Suppressor macrophage treated with lipopolysaccharide for 4 hours (primary cell): ENCODE results near the gene CHST12.
"Not testable (repeated sequence)": the region's sequence is repeated elsewhere in the genome, so short reads cannot be mapped to it uniquely, and the experiment has no call there.

ENCODE experiments used
- DNase-seq: peaks from one replicate; pipeline ENCODE4 v3.0.0-alpha.2; 2020

CHST12 gene

DNA sequence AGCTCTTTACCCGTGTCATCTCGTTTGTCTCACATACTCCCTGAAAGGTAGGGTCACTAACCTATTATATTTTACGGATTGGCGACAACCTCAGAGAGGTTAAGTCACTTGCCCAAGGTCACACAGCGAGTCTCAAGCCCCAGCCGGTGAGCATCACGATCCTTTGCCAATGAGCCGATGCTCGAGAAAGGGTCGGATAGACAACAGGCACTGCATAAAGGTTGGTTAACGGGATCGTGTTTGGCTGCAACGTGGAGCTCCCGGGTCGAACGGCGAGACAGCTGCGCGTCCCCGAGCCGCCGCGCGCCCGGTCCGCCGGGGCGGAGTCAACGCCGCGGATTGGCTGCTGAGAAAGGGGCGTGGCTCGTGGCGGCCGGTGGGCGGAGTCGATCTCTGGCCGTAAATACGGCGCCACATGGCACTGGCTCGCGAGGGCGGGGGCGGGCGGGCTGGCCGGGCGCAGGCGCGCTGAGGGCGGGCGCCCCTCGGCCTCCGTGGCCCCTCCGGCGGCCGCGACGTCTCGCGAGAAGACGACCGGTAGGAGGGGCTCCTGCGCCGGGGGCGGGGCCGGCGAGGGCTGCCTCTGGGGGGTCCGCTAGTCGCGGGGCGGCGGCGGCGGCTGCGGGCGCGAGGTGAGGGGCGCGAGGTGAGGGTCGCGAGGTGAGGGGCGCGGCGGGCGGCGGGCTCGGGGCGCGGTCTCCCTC, at the start of gene CHST12:
Gene CHST12, plus strand, starts transcription at position 598 of the 704 bp plus-strand sequence. CDS start 29,029 bp downstream, outside the sequence.
- DNase-seq = peak; percentile 97

DNA sequence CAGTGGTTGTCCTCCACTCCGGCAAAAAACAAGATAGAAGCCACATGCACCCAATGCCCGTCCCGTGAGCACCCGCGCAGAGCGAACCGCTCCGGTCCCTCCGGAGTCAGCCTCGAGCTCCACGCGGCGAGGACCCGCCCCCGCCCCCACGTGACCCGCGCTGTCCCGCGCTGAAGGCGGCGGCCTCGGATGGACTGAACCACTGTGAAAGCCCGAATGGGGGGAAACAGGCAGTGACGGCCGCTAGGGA, 49.5 kb upstream of the CHST12 start:
- peak; percentile 92 for DNase-seq

DNA sequence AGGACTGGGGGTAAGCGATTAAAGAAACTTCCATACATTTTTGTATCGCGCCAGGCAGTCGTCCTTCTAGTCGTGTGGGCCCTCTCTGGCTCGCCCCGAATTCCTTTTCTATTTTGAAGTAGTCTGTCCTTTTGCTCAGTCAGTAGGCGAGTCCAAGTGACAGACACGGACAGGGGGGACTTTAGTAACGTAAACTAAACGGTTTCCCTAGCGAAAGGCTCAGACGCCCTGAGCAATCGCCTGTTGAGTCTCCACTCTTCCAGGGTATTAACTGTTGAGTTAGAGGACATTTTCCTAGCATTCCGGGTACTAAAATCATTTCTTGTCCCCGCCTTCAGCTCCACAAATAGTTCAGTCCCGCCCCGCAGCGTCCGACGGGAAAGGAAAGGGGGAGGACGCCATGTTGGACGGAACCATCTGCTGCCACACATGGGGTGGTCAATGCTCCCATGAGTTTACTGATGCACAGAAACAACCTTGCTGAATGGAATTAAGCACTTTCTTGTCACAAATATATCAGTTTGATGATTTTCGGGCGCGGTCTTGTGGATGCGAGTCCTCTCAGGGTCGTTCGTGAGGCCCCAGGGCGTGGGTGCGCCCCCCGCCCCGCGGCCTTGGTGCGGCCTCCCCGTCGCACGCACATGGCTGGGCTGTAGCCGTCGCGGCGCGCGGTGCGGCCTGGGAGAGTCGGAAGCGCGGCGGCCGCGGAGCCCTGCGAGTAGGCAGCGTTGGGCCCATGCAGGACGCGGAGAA, 49.0 kb upstream of the CHST12 start, which contains the start of gene EIF3B:
Gene EIF3B, plus strand, starts transcription at position 642 of the 753 bp plus-strand sequence. Its CDS starts 95 bp downstream, at position 737.
- peak; percentile 96 for DNase-seq

DNA sequence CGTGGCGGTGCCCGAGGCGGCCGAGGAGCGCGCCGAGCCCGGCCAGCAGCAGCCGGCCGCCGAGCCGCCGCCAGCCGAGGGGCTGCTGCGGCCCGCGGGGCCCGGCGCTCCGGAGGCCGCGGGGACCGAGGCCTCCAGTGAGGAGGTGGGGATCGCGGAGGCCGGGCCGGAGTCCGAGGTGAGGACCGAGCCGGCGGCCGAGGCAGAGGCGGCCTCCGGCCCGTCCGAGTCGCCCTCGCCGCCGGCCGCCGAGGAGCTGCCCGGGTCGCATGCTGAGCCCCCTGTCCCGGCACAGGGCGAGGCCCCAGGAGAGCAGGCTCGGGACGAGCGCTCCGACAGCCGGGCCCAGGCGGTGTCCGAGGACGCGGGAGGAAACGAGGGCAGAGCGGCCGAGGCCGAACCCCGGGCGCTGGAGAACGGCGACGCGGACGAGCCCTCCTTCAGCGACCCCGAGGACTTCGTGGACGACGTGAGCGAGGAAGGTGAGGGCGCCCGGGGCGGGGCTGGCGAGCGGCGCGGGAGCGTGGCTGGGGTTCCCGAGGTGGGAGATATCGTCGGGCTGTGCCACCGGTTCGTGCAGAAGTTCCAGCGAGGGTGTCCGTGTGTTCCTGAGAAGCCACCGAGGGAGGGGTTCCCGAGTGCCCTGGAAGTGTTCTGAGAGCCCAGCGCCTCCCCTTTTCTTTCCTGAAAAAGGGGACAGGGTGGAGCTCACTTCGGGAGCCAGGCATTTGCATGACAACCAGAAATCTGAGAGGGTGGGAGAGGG, 48.3 kb upstream of the CHST12 start:
- peak; percentile 40 for DNase-seq

DNA sequence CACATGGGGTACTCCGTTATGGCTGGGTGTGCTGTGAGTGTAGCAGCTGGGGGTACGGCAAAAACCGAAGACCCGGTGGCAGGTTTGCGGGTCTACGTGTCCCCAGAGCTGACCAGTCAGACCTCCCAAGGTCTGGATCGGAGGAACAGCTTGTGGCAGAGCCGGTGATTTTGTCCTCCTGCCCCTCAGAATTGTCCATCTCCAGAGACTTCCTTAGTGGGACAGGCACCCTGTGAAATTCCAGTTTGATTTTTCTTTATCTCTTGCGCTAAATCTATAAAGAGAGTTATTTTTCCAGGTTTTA, 47.8 kb upstream of the CHST12 start:
- no peak for DNase-seq

DNA sequence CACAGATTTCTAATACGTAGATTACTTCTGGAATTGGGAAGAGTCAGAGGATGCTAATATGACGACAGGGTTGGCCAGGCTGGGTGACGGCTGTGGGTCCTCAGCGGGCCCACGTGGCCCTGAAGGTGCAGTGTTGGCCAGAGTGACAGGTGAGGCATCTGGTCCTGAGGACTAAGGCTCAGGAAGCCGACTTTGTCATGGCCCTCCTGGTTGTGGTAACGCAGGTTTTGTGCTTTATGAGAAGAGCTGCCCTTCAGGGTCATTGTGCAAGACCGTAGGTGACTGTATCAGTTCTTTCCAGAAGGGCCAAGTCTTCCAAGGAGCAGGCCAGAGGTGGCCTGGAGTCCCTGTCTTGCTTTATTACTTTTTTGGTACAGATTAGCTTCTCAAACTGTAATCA, 46.2 kb upstream of the CHST12 start:
- DNase-seq = no peak

DNA sequence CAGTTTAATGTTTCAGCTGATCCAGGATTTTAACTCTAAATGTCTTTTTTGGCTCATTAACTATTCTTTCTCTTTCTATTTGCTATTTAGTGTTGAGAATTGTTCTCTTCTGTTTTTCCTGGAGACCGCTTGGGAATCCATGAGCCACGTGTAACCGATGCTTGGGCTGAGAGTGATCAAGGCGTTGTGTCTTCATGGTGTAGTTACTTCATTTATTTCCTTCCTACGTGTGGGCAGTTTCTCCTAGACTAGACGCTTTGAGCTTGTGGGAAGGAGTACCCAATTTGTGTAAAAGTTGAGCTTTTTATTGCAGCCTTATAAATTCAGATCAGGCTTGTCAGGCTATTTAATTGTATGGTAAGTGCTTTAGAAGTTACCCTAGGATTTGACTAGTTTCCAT, 45.8 kb upstream of the CHST12 start:
- DNase-seq = peak; percentile 29

DNA sequence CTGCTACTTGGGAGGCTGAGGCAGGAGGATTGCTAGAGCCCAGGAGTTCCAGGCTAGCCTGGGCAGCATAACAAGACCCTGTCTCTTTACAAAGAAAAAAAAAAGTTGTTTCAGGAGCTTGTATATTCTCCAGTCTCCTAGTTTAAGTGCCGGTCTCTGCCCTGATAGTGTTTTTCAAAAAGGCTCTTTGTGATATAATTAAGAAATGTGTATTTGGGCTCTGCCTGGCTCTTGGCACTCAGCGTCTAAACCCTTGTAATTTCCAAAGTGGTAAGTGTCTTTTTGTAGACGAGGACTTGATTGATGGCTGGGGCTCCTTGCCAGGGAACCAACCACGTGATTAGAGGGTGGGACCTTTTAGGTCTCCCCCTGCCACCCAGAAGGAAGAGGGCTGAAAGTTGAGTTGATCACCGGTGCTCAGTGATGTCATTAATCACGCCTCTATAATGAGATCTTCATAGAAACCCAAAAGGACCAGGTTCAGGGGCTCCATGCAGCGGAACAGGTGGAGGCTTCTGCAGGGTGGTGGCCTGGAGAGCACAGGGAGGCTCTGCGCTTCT, 44.4 kb upstream of the CHST12 start:
- DNase-seq = no peak

DNA sequence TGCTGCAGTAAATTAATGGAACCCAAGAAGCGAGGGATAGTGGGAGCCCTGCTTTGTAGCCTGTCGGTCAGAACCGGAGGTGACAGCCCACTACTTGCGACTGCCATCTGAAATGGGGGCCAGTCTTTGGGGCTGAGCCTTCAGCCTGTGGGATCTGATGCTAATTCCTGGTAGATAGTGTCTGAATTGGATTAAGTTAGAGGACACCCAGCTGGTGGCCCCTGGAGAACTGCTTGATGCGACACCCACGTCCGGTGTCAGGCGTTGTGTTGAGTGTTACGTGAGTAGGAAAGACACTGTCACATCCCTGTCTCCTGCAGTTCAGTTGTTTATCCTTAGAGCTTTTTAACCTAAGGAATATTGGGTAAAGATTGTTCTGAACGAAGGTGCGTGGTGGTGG, 43.8 kb upstream of the CHST12 start:
- no peak for DNase-seq

DNA sequence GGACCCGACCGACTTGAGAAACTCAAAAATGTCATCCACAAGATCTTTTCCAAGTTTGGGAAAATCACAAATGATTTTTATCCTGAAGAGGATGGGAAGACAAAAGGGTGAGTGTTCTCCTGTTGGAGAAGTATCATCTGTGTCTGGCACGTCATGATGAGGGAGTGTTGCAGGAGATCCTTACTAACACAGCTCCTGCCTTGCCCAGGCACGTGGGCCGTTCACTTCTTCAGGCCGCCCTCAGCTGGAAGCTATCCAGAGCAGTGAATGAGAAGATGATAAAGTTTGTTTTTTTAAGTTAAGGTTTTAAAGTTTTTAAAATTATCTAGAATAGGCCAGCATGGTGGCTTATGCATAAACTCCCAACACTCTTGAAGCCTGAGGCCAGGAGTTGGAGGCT, 42.6 kb upstream of the CHST12 start:
- no peak for DNase-seq

DNA sequence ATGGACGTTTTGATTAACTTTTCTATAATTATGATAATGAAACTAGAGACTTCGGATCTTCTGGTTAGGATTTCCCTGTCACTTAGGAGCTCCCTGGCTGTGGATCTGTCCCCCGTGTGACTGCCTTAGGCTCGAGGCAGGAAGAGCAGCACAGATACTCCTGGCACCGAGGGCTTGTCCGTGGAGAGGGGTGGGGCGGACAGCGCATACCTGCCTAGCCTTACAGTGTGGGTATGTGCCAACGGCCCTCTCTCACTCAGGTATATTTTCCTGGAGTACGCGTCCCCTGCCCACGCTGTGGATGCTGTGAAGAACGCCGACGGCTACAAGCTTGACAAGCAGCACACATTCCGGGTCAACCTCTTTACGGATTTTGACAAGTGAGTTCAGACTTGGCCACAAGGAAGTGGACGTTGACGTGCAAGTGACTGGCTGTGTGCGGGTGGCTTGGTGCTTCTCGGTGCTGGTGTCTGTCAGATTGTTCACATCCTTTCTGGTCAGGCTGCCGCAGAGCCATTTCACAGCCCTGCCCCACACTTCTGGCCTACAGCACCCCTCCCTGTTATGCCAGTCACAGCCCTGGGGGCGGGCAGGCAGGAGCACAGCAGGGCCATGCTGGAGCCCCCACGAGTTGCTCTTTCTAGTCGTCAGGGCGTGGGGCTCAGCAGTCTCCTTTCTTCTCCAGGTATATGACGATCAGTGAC, 40.9 kb upstream of the CHST12 start:
- DNase-seq = no peak

DNA sequence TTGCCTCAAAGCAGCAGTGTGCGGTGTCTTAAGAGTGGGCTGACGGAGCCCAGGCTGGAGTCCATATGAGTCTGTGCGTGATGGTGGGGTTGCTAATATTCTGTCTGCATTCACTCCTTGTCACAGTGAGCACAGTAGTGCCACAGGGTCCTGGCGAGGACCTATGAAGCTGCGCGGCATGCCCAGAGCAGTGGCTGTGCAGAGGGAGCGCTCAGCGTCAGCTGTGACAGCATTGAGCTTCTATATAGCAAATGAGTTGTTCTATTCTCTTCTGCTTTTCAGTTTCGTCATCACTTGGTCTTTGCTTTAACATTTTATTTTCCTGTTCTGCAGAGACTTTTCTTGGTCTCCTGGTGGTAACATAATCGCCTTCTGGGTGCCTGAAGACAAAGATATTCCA, 34.3 kb upstream of the CHST12 start:
- no peak for DNase-seq

DNA sequence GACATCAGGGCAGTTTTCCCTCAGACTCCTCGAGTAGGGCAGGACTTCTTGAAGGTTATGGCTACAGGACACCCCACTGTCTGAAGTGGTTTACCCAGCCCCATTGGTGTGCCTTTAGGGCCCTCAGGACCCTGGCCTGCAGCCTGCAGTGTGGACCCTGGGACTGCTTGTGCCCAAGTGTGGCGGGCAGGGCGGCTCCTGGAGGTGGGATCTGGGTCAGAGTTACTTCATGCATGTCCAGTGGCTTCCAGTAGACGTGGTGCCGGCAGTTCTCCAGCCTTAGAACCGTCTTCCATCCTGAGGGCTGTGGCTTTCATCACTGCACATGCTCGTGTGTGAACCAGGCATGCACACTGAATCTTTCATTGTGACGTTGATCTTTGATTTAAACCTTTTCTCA, 32.1 kb upstream of the CHST12 start:
- no peak for DNase-seq

DNA sequence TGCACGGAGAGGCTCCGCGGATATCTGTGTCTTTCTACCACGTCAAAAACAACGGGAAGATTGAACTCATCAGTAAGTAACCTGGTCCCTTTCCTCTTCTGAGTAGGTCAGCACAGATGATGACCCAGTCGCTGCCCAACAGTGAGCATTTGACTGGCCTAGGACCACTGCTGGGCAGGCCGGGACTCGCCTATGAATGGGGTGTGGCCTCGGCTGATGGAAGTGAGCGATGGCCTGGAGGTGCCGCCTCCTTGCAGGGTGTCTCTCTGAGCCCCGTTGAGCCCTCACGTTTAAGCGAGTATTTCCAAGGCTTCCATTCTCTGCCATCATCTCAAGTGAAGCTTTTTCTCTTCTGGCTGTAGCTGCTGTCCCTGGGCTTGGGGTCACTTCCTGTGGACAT, 30.7 kb upstream of the CHST12 start:
- DNase-seq = no peak

DNA sequence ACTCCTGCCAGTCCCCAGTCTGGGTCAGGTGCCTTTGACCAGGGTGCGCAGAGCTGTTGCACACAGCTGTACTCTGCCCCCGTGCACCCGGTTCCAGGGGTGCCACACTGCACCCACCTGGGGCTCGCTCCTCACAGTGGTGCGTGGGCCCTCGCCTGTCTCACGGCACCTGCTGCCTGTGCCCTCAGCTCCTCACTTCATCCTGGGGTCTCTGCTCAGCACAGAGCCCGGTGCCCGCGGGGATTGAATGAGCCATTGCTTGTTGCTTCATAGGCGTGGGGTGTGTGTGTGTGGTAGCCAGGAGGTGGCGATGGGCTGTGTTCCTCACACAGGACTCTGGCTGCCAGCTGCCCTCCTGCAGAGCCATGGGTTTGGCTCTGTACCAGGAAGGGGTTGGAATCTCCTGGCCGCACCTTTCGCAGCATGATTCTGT, 30.3 kb upstream of the CHST12 start:
- DNase-seq = no peak

DNA sequence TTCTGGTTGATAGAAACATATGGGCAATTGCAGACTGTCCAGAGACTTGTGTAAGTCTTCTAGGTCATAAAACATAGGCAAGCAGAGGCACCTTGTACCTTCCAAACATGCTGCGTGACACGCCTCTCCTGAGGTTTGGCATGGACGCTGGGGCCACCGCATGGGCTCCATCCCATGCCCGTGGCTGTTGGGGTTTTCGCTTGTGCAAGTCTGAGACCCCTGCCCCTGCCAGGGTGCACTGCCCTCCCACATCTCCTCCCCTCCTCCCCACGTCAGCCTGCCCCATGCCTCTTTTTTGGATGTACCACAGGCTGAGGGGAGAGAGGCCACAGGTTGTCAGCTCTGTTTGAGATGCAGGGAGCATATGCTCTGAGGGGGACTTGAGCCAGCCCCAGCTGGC, 29.8 kb upstream of the CHST12 start:
- no peak for DNase-seq

DNA sequence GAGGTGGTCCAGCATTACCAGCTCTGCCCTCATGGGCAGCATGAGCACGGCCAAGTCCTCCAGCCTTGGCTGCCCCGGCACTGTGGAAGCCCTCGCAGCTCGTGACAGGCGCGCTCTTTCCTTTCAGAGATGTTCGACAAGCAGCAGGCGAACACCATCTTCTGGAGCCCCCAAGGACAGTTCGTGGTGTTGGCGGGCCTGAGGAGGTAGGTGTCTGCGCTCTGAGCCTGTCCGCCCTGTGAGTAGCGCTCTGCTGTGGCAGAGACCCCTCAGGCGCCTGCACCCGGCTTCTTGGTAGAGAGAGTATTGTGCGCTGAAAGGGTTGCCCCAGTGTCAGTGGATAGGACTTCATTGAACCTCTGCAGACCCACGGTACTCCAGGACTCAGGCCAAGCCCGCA, 29.0 kb upstream of the CHST12 start:
- DNase-seq = no peak

DNA sequence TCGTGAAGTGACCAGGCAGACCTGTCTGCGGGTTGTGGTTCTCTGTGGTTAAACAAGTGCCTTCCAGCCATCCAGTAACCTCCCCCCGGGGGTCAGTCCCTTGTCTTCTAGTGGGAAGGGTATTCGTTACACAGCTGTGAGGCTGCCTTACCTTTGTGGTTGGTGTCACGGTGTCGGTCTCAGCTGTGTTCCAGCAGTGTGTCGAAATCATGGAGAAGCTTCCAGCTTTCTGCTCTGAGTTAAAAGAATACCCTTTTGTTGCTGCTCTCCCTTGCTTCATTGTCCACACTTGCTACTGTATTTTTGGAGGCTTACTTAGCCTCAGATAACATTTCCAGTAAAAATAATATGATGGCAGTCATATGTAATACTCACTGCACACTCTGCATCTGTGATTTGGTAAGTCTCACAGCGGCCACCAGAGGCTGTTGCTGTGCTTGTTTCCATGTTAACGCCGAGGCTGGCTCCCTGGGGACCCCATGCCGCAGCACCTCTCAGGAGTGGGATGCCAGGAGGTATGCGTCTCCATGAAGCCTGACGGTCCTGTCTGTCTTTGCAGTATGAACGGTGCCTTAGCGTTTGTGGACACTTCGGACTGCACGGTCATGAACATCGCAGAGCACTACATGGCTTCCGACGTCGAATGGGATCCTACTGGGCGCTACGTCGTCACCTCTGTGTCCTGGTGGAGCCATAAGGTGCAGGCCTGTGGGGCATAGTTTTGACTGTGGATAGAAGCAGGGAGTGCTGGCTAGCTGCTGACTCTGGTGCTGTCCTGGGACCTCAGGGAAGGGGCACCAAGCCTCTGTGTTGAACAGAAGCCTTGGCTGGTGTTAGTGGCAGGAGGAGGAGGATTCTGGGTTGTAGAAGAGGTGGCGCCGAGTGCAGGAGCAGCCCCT, 28.3 kb upstream of the CHST12 start:
- DNase-seq = no peak

DNA sequence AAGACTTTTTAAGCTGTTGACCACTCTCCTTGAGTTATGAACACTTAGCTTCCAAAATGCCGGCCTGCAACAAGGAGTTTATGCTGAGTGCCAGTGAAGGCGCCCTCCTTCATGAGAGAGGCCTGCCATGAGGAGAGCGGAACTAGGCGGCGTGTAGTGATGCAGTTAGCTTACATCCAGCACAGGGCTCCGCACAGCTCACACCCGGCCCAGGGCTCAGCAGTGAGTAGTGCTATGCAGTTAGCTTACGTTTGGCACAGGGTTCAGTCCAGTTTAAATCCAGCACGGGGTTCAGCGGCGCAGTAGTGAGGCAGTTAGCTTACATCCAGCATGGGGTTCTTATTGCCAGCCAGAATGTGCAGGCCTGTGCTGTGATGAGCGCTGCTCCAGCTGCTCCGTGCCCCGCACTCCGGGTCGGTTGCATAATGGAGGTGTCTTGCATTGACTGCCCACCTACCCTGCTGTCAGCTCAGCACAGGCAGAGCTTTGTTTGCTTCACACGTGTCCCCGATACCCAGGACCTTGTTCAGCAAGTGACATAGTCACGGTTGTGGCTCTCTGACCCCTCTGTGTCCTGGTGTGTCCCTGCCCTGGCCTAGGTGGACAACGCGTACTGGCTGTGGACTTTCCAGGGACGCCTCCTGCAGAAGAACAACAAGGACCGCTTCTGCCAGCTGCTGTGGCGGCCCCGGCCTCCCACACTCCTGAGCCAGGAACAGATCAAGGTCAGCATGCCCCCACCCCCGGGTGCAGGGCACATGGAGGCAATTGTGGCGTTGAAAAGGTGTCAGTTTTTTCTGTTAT, 26.9 kb upstream of the CHST12 start:
- no peak for DNase-seq

DNA sequence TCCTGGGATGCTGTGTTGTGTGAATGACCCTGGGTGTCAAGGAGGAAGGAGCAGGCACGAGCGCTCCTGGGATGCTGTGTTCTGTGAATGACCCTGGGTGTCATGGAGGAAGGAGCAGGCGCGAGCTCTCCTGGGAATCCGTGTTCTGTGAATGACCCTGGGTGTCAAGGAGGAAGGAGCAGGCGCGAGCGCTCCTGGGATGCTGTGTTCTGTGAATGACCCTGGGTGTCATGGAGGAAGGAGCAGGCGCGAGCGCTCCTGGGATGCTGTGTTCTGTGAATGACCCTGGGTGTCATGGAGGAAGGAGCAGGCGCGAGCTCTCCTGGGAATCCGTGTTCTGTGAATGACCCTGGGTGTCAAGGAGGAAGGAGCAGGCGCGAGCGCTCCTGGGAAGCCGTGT, 25.9 kb upstream of the CHST12 start:
- DNase-seq = not testable (repeated sequence)

DNA sequence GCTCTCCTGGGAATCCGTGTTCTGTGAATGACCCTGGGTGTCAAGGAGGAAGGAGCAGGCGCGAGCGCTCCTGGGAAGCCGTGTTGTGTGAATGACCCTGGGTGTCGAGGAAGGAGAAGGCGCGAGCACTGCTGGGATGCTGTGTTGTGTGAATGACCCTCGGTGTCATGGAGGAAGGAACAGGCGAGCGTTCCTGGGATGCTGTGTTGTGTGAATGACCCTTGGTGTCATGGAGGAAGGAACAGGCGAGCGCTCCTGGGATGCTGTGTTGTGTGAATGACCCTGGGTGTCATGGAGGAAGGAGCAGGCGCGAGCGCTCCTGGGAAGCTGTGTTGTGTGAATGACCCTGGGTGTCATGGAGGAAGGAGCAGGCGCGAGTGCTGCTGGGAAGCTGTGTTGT, 25.3 kb upstream of the CHST12 start:
- DNase-seq = not testable (repeated sequence)
